GM19328 (cell line): ENCODE data around the gene TIRAP.
"Not testable (repeated sequence)": the region's sequence is repeated elsewhere in the genome, so short reads cannot be mapped to it uniquely, and the experiment has no call there.

Experiments used
- ATAC-seq: cut with Tn5 transposase; IDR thresholded peaks from one replicate; pipeline ENCODE4 v1.9.1; 2021; ENCODE audit warnings: mild to moderate bottlenecking, moderate library complexity; ENCODE audit not compliant: unreplicated experiment

The TIRAP gene, protein sequence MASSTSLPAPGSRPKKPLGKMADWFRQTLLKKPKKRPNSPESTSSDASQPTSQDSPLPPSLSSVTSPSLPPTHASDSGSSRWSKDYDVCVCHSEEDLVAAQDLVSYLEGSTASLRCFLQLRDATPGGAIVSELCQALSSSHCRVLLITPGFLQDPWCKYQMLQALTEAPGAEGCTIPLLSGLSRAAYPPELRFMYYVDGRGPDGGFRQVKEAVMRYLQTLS

DNA sequence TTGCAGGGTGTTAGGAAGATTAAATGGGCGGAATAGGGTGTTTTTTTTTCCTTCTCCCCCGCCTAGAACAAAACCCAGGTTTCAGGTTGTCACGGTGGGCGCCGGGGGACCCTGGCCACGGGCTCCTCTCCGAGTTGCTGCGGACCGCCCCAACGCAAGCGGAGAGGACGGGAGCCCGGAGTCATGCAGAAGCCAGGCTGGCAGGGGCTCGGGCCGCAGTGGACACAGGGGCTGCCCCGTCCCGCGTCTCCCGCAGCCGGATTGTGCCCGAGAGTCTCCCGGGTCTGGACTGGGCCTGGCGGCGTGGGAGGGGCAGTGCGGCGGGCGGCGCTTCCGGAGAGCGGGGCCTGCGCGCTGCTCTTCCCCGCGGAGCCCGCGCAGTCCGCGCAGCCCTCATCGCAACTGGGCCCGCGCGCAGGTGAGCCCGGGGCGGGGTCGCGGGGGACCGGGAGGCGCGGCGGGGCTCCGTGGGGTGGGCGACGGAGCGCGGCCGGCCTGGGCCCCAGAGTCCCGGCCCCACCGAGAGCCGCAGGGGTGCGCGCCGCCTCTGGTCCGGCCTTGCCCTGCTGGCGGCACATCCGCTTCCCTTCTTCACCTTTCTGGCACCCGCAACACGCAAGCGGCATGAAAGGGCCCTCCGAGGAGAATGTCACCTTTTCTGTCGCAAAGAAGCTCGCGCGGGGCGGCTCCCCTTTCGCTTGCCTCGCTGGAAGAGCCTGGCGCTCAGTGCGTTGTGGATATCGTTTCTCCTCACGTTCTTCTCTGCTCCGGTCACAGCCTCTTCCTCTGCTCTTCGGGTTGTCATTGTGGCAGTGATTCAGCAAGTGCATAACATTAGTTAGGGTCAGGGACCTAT, at the start of gene TIRAP:
Gene TIRAP (plus strand): TSS at position 358 of the 856 bp plus-strand sequence. CDS start 7,802 bp downstream, outside the sequence.
- peak; percentile 60 for ATAC-seq

DNA sequence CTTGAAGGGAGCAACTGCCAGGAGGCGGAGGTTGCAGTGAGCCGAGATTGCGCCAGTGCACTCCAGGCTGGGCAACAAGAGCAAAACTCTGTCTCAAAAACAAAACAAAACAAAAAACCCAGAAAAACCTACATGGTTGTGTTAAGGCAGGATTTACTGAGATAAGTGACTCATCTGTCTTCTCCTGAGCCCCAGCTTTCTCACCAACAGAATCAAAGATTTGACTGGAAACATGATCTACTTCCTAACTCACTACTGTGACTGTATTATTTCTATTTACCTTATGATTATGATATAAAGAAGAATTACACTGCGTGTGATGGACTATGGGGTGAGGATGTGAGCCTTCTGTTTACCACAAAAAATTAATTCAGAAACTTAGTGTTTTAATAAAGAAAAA, 49.5 kb upstream of the TIRAP start:
- ATAC-seq, result no peak

DNA sequence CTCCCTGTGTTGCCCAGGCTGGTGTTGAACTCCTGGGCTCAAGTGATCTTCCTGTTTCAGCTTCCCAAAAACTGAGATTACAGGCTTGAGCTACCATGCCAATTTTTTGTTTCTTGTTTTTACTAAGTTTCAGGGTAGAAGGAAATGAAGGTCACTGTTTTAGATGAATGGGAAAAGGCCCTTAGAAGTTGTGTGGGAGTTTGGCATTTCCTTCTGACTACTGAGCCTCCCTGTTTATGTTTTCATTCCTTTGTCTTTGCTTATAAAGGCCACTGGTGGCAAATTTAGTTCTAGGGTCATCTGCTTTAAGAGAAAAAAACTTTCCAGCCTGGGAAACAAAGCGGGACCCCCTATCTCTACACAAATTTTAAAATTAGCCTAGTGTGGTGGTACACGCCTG, 36.3 kb upstream of the TIRAP start:
- ATAC-seq, result no peak

DNA sequence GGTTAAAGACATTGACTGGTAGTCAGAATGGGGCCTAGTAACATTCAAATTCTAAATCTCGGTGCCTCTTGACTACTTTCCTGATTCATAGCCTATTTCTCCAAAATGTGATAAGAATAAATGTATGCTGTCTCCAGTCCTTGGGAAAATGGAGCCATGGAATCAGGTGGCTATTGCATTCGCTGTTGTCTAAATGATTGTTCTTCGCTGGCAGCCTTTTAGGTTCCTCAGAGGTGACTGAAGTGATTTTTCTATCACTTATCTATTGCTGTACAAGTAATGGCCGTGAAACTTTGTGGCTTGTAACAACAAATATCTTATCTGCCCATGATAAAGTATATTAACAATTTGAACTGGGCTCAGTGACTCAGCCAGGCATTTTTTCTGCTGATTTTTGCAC, 29.6 kb upstream of the TIRAP start:
- no peak for ATAC-seq

- no peak for ATAC-seq
Observed at GRCh38 chr11:126254819-126255218, 28.1 kb upstream of the TIRAP start.

- ATAC-seq, result not testable (repeated sequence)
Observed at GRCh38 chr11:126255507-126255906, 27.4 kb upstream of the TIRAP start.

GRCh38 chr11:126256216-126256615, 26.7 kb upstream of the TIRAP start:
- ATAC-seq, result no peak

DNA sequence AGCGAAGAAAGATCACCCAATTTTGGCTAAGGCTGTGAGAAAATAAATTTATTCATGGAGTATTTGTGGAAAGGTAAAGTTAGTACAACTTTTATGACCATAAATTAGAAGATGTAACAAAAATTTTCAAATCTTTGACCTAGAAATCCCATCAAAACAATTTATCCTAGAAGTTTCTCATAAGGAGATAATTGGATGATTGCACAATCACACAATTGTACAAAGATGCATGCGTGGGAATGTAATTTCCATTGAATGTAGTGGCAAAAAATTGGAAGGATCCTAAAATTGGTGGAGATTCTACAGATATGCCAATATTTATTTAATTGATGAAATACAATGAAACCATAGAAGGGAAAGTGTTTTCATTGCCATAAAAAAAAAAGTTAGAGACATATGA, 25.7 kb upstream of the TIRAP start:
- ATAC-seq, result no peak

DNA sequence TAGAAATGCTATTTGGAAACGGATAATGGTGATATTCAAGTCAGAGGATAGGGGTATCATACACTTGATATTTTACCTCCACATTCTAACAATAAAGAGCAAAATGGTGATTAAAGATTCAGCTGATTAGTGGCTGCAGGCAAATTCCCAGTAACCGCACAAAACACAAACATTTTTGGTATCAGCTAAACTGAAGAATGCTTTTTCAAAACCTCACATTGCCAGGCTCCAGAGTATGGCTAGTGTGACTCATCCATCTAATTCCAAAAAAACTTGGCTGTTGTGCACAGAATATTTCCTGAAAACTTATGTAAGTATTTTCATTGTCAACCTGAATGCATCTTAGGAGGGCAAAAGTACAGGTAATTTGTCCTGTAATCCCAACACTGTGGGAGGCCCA, 25.1 kb upstream of the TIRAP start:
- ATAC-seq, result no peak

GRCh38 chr11:126262216-126262615, 20.7 kb upstream of the TIRAP start:
- ATAC-seq, result no peak

DNA sequence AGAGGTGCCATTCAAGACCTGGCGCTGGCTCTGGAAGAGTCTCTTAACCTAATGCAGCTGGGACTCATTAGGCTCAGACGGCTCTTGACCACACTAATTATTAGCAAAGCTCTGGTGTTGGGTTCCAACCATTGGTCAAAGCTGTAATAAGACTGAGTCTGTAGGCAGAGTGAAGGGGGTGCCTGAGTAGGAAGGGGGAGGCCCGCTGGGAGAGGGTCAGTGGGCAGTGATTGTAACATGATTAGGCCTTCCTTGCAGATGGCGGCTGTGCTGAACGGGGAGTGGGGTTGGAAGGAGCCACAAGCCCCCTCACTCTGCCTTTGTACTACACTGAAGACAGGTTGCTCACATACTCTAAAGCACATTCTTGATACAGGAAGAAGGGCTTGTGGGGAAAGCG, 19.4 kb upstream of the TIRAP start:
- ATAC-seq, result no peak

- ATAC-seq, result no peak
Observed at GRCh38 chr11:126265811-126266210, 17.1 kb upstream of the TIRAP start.

DNA sequence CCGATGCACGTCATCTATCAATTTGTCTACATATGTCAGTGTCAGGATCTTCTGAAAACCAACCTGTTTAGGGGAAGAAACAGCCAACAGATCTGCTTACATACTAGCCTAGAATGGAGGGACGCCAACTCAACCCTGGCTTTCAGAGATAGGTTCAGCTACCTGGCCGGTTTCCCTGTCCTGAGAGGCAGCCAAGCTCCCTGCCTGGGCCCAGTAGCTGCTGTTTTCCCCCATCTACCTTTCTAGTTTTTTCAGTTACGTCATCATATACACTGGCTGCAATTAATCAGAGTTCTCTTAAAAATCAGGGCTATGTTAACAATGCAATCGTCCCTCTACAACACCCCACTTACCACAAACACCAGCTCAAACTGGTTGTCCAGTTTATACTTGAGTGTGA, 15.2 kb upstream of the TIRAP start:
- ATAC-seq, result no peak

GRCh38 chr11:126268361-126268707, 14.6 kb upstream of the TIRAP start:
- no peak for ATAC-seq

GRCh38 chr11:126268708-126269579, 13.9 kb upstream of the TIRAP start, which contains the start of the genes FOXRED1 and SRPRA:
TSS of gene FOXRED1 (plus strand) at chr11:126269154. CDS start at chr11:126269207, 53 bp downstream.
TSS of gene SRPRA (minus strand) at chr11:126268895. CDS start at chr11:126268804, 91 bp downstream.
- peak; percentile 99 for ATAC-seq

DNA sequence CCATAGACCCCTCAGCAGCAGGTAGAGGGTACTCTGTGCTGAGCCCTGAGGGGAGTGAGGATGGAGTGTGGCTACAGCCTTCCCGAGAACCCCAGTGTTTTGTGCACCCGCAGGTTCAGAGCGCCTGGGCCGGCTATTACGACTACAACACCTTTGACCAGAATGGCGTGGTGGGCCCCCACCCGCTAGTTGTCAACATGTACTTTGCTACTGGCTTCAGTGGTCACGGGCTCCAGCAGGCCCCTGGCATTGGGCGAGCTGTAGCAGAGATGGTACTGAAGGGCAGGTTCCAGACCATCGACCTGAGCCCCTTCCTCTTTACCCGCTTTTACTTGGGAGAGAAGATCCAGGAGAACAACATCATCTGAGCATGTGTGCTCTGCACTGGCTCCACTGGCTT, 5.6 kb upstream of the TIRAP start:
- ATAC-seq, result no peak

GRCh38 chr11:126277780-126278179, 5.1 kb upstream of the TIRAP start:
- no peak for ATAC-seq

DNA sequence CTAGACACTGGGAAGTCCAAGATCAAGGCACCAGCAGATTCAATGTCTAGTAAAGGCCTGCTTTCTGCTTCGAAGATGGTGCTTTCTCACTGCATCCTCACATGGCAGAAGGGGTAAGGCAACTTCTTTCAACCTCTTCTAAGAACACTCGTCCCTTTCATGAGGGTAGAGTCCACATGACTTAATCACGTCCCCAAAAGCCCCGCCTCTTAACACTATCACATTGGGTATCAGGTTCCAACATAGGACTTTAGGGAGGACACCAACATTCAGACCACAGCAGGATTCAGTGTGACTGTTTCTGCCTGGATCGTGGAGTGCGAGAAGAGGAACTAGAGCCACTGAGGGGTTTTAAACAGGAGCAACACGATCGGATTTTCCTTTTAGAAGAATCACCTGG, 3.7 kb upstream of the TIRAP start:
- no peak for ATAC-seq

DNA sequence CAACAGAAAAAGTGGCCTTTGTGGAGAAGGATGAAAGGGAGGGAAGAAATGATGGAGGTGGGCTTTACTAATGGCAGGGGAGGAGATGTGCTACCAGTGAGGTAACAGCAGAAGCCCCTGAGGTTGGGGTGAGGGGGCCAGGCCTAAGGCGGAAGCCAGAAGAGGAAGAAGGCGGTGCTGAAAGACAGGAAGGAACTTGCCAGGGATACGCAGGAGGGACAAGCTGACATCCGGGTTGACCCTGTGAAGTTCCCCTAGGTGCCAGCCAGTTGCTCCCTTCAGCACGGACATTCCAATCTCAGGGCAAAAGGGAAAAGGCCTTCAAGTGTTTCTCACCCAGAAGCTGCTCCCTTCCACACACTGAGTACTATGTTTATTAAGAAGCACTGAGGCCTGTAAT, 2.3 kb upstream of the TIRAP start:
- ATAC-seq, result no peak

DNA sequence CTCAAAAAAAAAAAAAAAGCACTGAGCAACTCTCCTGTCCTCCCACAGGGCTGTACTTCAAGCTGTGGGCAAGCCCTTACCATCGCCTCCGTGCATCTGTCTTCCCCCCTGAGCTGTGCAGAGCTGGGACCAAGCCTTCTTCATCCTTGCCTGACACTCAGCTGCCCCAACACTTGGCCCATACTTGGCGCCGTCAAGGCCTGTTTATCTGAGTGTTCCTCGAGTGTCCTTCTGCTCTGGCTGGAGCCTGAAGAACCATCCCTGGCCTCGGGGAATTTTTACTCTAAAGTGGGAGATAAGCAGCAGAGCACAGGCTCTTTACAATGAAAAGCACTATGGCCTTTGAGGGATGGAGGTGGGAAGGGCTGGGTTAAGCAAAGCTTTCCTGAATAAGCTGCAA, 1.6 kb upstream of the TIRAP start:
- ATAC-seq, result no peak

GRCh38 chr11:126281666-126282175, 1.2 kb upstream of the TIRAP start:
- no peak for ATAC-seq
